Fibroblast of lung (primary cell): ENCODE results near the gene NEB.
"Not testable (repeated sequence)": the region's sequence is repeated elsewhere in the genome, so short reads cannot be mapped to it uniquely, and the experiment has no call there.

ENCODE experiments used
- EZH2 ChIP-seq: IDR thresholded peaks from 2 replicates; pipeline ENCODE4 v1.5.1; 2012; ENCODE audit warnings: low read length, control low read depth, mild to moderate bottlenecking; ENCODE audit errors: missing control alignments
- TF ChIP-seq, protein P1 (sequence below), 2 donors: IDR thresholded peaks in 1 of 2; conservative IDR thresholded peaks in 1 of 2; 1 replicate in 1 of 2; 2 replicates in 1 of 2; pipeline ENCODE4 v1.5.1; 2011 to 2012; ENCODE audit warnings: low read length in 2 of 2, control low read depth in 1 of 2, inconsistent platforms in 1 of 2, low read depth in 1 of 2, mild to moderate bottlenecking in 1 of 2

DNA sequence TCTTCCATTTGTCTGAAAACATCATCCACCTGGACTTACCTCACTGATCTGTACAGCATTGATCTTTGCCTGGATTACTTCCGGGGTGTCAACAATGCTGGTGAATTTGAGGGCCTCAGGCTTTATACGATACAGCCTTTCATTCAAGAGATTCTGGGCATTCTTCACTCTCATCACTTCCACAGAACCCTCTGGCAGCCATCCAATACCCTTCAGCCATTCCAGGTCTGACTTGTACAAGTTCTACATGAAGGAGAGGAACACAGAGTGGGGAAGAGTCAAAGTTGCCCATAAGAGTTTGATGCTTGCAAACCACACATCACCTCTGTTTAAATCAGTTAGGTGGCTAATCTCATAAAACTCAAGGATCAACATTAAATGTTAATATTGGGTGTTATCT, 130.7 kb downstream of the NEB start:
- TF ChIP-seq, protein P1, sequence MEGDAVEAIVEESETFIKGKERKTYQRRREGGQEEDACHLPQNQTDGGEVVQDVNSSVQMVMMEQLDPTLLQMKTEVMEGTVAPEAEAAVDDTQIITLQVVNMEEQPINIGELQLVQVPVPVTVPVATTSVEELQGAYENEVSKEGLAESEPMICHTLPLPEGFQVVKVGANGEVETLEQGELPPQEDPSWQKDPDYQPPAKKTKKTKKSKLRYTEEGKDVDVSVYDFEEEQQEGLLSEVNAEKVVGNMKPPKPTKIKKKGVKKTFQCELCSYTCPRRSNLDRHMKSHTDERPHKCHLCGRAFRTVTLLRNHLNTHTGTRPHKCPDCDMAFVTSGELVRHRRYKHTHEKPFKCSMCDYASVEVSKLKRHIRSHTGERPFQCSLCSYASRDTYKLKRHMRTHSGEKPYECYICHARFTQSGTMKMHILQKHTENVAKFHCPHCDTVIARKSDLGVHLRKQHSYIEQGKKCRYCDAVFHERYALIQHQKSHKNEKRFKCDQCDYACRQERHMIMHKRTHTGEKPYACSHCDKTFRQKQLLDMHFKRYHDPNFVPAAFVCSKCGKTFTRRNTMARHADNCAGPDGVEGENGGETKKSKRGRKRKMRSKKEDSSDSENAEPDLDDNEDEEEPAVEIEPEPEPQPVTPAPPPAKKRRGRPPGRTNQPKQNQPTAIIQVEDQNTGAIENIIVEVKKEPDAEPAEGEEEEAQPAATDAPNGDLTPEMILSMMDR (conservative IDR thresholded peaks at IDR 0.05 in 1 of 2, IDR thresholded peaks at IDR 0.05 in 1 of 2; ENCODE audit: low read depth in 1 of 2, low read length in 2 of 2) = not testable (repeated sequence)
- TF ChIP-seq EZH2 = not testable (repeated sequence)
